HEK293 (cell line): ENCODE measurements around the gene EVA1C.

ENCODE experiments used
- BCL6B ChIP-seq: fragments of 450-650 bp; formaldehyde crosslinking; IDR thresholded peaks from 2 replicates; pipeline ENCODE4 v1.5.1; 2017; ENCODE audit warnings: missing biosample characterization, missing genetic modification characterization
- GLI2 ChIP-seq: fragments of 450-650 bp; formaldehyde crosslinking; IDR thresholded peaks from 2 replicates; pipeline ENCODE4; 2017; ENCODE audit warnings: missing biosample characterization, missing genetic modification characterization, low read depth, borderline replicate concordance
- KLF10 ChIP-seq: fragments of 450-650 bp; IDR thresholded peaks from 2 replicates; pipeline ENCODE4 v1.5.1; 2018; ENCODE audit warnings: missing biosample characterization, mild to moderate bottlenecking, missing genetic modification characterization
- KLF9 ChIP-seq: fragments of 450-650 bp; formaldehyde crosslinking; IDR thresholded peaks from 2 replicates; pipeline ENCODE4 v1.5.1; 2016; ENCODE audit warnings: missing biosample characterization, missing genetic modification characterization, low read depth
- MEIS1 ChIP-seq: sonication (generic); formaldehyde crosslinking; IDR thresholded peaks from 2 replicates; pipeline ENCODE4 v1.8.1; 2022; ENCODE audit warnings: missing genetic modification reagents, mild to moderate bottlenecking, borderline replicate concordance
- PBX3 ChIP-seq: sonication (generic); formaldehyde crosslinking; IDR thresholded peaks from 2 replicates; pipeline ENCODE4 v1.8.1; 2022; ENCODE audit warnings: mild to moderate bottlenecking, moderate library complexity, missing genetic modification reagents
- PRDM10 ChIP-seq: fragments of 450-650 bp; formaldehyde crosslinking; IDR thresholded peaks from 2 replicates; pipeline ENCODE4 v1.5.1; 2016; ENCODE audit warnings: missing biosample characterization, missing genetic modification characterization
- ZFP41 ChIP-seq: fragments of 450-650 bp; formaldehyde crosslinking; IDR thresholded peaks from 2 replicates; pipeline ENCODE4 v1.5.1; 2016; ENCODE audit warnings: missing biosample characterization, missing genetic modification characterization, borderline replicate concordance
- ZIC2 ChIP-seq: fragments of 450-650 bp; formaldehyde crosslinking; IDR thresholded peaks from 2 replicates; pipeline ENCODE4 v1.5.1; 2016; ENCODE audit warnings: missing biosample characterization, missing genetic modification characterization
- ZNF138 ChIP-seq: fragments of 450-650 bp; formaldehyde crosslinking; IDR thresholded peaks from 2 replicates; pipeline ENCODE4 v1.5.1; 2016; ENCODE audit warnings: missing biosample characterization, missing genetic modification characterization, borderline replicate concordance
- ZNF148 ChIP-seq: fragments of 450-650 bp; formaldehyde crosslinking; IDR thresholded peaks from 2 replicates; pipeline ENCODE4 v1.5.0; 2017; ENCODE audit warnings: missing biosample characterization, missing genetic modification characterization, borderline replicate concordance
- ZNF169 ChIP-seq: fragments of 450-650 bp; formaldehyde crosslinking; IDR thresholded peaks from 2 replicates; pipeline ENCODE4 v1.5.1; 2016; ENCODE audit warnings: missing biosample characterization, missing genetic modification characterization
- ZNF174 ChIP-seq: fragments of 450-650 bp; formaldehyde crosslinking; IDR thresholded peaks from 2 replicates; pipeline ENCODE4 v1.5.0; 2017; ENCODE audit warnings: missing biosample characterization, mild to moderate bottlenecking, missing genetic modification characterization
- ZNF24 ChIP-seq: fragments of 450-650 bp; formaldehyde crosslinking; IDR thresholded peaks from 2 replicates; pipeline ENCODE4 v1.5.1; 2016; ENCODE audit warnings: missing biosample characterization, missing genetic modification characterization
- ZNF292 ChIP-seq: fragments of 450-650 bp; formaldehyde crosslinking; IDR thresholded peaks from 2 replicates; pipeline ENCODE4 v1.5.1; 2016; ENCODE audit warnings: low read depth, missing biosample characterization, missing genetic modification characterization, borderline replicate concordance
- ZNF311 ChIP-seq: fragments of 450-650 bp; formaldehyde crosslinking; IDR thresholded peaks from 2 replicates; pipeline ENCODE4 v1.5.1; 2017; ENCODE audit warnings: missing biosample characterization, missing genetic modification characterization, borderline replicate concordance
- ZNF394 ChIP-seq: fragments of 450-650 bp; formaldehyde crosslinking; IDR thresholded peaks from 2 replicates; pipeline ENCODE4 v1.5.1; 2016; ENCODE audit warnings: missing biosample characterization, missing genetic modification characterization, mild to moderate bottlenecking, moderate library complexity, borderline replicate concordance
- ZNF433 ChIP-seq: fragments of 450-650 bp; formaldehyde crosslinking; IDR thresholded peaks from 2 replicates; pipeline ENCODE4 v1.5.1; 2016; ENCODE audit warnings: missing biosample characterization, missing genetic modification characterization, low read depth
- ZNF449 ChIP-seq: fragments of 450-650 bp; formaldehyde crosslinking; IDR thresholded peaks from 2 replicates; pipeline ENCODE4 v1.5.1; 2017; ENCODE audit warnings: missing biosample characterization, mild to moderate bottlenecking, missing genetic modification characterization, moderate library complexity
- ZNF488 ChIP-seq: fragments of 450-650 bp; formaldehyde crosslinking; IDR thresholded peaks from 2 replicates; pipeline ENCODE4 v1.5.1; 2016; ENCODE audit warnings: missing biosample characterization, missing genetic modification characterization
- ZNF626 ChIP-seq: fragments of 450-650 bp; sonication (Bioruptor Pico); formaldehyde crosslinking; IDR thresholded peaks from 2 replicates; pipeline ENCODE4 v1.5.1; 2018; ENCODE audit warnings: missing biosample characterization, missing genetic modification characterization, inconsistent platforms
- ZNF639 ChIP-seq: fragments of 450-650 bp; formaldehyde crosslinking; IDR thresholded peaks from 2 replicates; pipeline ENCODE4 v1.5.1; 2016; ENCODE audit warnings: missing biosample characterization, missing genetic modification characterization
- ZNF792 ChIP-seq: fragments of 450-650 bp; formaldehyde crosslinking; IDR thresholded peaks from 2 replicates; pipeline ENCODE4 v1.5.1; 2016; ENCODE audit warnings: missing biosample characterization, missing genetic modification characterization
- ZXDB ChIP-seq: fragments of 450-650 bp; formaldehyde crosslinking; IDR thresholded peaks from 2 replicates; pipeline ENCODE4 v1.5.1; 2016; ENCODE audit warnings: missing biosample characterization, missing genetic modification characterization

EVA1C gene

GRCh38 chr21:32412162-32413014 lies at the start of gene EVA1C (continued):
- no peak for TF ChIP-seq ZNF488 (tag by site-specific recombination)
- no peak for TF ChIP-seq ZNF792
- no peak for TF ChIP-seq ZNF311 (tag by site-specific recombination)
- no peak for TF ChIP-seq BCL6B (tag by site-specific recombination)
- no peak for TF ChIP-seq ZNF169 (tag by site-specific recombination)
- no peak for TF ChIP-seq ZNF292
- no peak for TF ChIP-seq ZXDB (tag by site-specific recombination)
- 0 out of 2 replicates have a peak, but pooled peaks have one; percentile 29 for TF ChIP-seq PBX3 (CRISPR knock-in tag)
- TF ChIP-seq ZNF394 (tag by site-specific recombination): no peak
- no peak for TF ChIP-seq ZNF449 (tag by site-specific recombination)
- no peak for TF ChIP-seq ZNF433
- no peak for TF ChIP-seq ZNF148
- no peak for TF ChIP-seq ZNF138 (tag by site-specific recombination)
- TF ChIP-seq GLI2: no peak
- TF ChIP-seq KLF9 (tag by site-specific recombination): 0 out of 2 replicates have a peak, but pooled peaks have one; percentile 0
- no peak for TF ChIP-seq ZNF174 (tag by site-specific recombination)
- TF ChIP-seq KLF10: peak; percentile 64; the same call in 1 of the 2 replicates
- TF ChIP-seq ZFP41: no peak
- peak; percentile 7; the same call in 1 of the 2 replicates for TF ChIP-seq ZNF24 (tag by site-specific recombination)
- no peak for TF ChIP-seq MEIS1 (CRISPR knock-in tag)
- TF ChIP-seq ZNF639: no peak
- TF ChIP-seq ZIC2: peak; percentile 82
- no peak for TF ChIP-seq ZNF626 (tag by site-specific recombination)
- peak; percentile 75 for TF ChIP-seq PRDM10
